Esophagus squamous epithelium (tissue), 4 donors: ENCODE results near the gene MAPKAP1.

Experiments
- POLR2A ChIP-seq, 4 donors: fragments of 450-650 bp; IDR thresholded peaks; one replicate each; pipeline ENCODE4 v1.6.1; 2017; ENCODE audit warnings: antibody characterized with exemption in 4 of 4, mild to moderate bottlenecking in 4 of 4, moderate library complexity in 3 of 4
- TF ChIP-seq, protein P1 (sequence below), 6 experiments: fragments of 450-650 bp in 4 of 6; fragments of 200-600 bp in 2 of 6; sonication (generic) in 2 of 6; IDR thresholded peaks; one replicate each; pipeline ENCODE4 v1.5.1; 2016 to 2019; ENCODE audit warnings: antibody characterized with exemption in 6 of 6, mild to moderate bottlenecking in 4 of 6, moderate library complexity in 4 of 6

- TF ChIP-seq, protein P1, sequence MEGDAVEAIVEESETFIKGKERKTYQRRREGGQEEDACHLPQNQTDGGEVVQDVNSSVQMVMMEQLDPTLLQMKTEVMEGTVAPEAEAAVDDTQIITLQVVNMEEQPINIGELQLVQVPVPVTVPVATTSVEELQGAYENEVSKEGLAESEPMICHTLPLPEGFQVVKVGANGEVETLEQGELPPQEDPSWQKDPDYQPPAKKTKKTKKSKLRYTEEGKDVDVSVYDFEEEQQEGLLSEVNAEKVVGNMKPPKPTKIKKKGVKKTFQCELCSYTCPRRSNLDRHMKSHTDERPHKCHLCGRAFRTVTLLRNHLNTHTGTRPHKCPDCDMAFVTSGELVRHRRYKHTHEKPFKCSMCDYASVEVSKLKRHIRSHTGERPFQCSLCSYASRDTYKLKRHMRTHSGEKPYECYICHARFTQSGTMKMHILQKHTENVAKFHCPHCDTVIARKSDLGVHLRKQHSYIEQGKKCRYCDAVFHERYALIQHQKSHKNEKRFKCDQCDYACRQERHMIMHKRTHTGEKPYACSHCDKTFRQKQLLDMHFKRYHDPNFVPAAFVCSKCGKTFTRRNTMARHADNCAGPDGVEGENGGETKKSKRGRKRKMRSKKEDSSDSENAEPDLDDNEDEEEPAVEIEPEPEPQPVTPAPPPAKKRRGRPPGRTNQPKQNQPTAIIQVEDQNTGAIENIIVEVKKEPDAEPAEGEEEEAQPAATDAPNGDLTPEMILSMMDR (IDR thresholded peaks at IDR 0.05), result no peak
- no peak for TF ChIP-seq POLR2A (IDR thresholded peaks at IDR 0.05)
These were observed 245.9 kb downstream of the MAPKAP1 start for GRCh38 chr9:125460883-125461635.
